PFSK-1 (cell line): ENCODE results near the gene MEPCE.
A peak's percentile ranks its signal among the peaks of the same experiment; 100 is the strongest.

Source experiments
- FOXP2 ChIP-seq: optimal IDR thresholded peaks from 2 replicates; pipeline ENCODE3; 2011; ENCODE audit warnings: borderline replicate concordance, control low read depth, inconsistent platforms; ENCODE audit not compliant: insufficient read depth; ENCODE audit errors: extremely low read length, extremely low read depth
- POLR2AphosphoS5 ChIP-seq: IDR thresholded peaks from 2 replicates; pipeline ENCODE4 v1.6.1; 2012; ENCODE audit warnings: low read depth, mild to moderate bottlenecking, control low read depth, low read length, moderate library complexity
- SIN3A ChIP-seq: IDR thresholded peaks from 2 replicates; pipeline ENCODE4 v1.6.1; 2012; ENCODE audit warnings: mild to moderate bottlenecking, low read length, moderate library complexity, borderline replicate concordance; ENCODE audit not compliant: insufficient read depth
- TAF1 ChIP-seq: IDR thresholded peaks from 2 replicates; pipeline ENCODE4 v1.6.1; 2012; ENCODE audit warnings: low read length, control low read depth, borderline replicate concordance; ENCODE audit not compliant: insufficient read depth
- TF ChIP-seq, protein P1 (sequence below), 2 experiments: IDR thresholded peaks; 2 replicates each; pipeline versions ENCODE4 v1.6.1 to v1.8.0; 2011 to 2012; ENCODE audit warnings: low read depth in 2 of 2, low read length in 2 of 2, control low read depth in 1 of 2, inconsistent platforms in 1 of 2, mild to moderate bottlenecking in 1 of 2, moderate library complexity in 1 of 2; ENCODE audit not compliant: insufficient read depth in 1 of 2

MEPCE gene

DNA sequence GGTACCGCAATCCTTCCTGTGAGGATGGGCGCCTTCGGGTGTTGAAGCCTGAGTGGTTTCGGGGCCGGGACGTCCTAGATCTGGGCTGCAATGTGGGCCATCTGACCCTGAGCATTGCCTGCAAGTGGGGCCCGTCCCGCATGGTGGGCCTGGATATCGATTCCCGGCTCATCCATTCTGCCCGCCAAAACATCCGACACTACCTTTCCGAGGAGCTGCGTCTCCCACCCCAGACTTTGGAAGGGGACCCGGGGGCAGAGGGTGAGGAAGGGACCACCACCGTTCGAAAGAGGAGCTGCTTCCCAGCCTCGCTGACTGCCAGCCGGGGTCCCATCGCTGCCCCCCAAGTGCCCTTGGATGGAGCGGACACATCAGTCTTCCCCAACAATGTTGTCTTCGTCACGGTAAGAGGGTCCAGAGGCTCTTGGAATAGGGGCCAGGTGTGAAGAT, 1.7 kb downstream of the MEPCE start:
- no peak for TF ChIP-seq TAF1
- TF ChIP-seq POLR2AphosphoS5: no peak
- TF ChIP-seq, protein P1, sequence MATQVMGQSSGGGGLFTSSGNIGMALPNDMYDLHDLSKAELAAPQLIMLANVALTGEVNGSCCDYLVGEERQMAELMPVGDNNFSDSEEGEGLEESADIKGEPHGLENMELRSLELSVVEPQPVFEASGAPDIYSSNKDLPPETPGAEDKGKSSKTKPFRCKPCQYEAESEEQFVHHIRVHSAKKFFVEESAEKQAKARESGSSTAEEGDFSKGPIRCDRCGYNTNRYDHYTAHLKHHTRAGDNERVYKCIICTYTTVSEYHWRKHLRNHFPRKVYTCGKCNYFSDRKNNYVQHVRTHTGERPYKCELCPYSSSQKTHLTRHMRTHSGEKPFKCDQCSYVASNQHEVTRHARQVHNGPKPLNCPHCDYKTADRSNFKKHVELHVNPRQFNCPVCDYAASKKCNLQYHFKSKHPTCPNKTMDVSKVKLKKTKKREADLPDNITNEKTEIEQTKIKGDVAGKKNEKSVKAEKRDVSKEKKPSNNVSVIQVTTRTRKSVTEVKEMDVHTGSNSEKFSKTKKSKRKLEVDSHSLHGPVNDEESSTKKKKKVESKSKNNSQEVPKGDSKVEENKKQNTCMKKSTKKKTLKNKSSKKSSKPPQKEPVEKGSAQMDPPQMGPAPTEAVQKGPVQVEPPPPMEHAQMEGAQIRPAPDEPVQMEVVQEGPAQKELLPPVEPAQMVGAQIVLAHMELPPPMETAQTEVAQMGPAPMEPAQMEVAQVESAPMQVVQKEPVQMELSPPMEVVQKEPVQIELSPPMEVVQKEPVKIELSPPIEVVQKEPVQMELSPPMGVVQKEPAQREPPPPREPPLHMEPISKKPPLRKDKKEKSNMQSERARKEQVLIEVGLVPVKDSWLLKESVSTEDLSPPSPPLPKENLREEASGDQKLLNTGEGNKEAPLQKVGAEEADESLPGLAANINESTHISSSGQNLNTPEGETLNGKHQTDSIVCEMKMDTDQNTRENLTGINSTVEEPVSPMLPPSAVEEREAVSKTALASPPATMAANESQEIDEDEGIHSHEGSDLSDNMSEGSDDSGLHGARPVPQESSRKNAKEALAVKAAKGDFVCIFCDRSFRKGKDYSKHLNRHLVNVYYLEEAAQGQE (IDR thresholded peaks at IDR 0.05; ENCODE audit: insufficient read depth in 1 of 2, low read depth in 2 of 2, low read length in 2 of 2): no peak
- no peak for TF ChIP-seq SIN3A
- TF ChIP-seq FOXP2: no peak

DNA sequence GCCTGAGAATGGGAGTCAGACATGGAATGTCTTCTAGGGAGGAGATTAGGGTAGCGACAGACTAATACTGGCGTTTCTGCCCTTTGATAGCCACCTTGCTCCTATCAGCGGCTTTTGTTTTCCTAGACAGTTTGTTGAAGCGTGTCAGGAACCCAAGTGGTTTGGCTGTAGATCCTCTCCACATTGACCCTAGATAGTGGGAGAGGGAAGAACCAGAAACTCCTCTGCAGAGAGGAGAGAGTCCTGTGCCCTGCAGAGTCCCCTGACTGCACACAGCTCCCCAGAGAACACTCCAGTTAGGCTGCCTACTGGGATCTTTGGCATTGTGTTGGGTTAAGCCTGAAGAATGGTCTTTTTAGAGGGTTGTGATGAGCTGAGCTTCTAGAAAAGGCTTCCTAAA, 2.4 kb downstream of the MEPCE start:
- no peak for TF ChIP-seq FOXP2
- peak; percentile 16; the same call in 1 of the 2 replicates for TF ChIP-seq POLR2AphosphoS5

DNA sequence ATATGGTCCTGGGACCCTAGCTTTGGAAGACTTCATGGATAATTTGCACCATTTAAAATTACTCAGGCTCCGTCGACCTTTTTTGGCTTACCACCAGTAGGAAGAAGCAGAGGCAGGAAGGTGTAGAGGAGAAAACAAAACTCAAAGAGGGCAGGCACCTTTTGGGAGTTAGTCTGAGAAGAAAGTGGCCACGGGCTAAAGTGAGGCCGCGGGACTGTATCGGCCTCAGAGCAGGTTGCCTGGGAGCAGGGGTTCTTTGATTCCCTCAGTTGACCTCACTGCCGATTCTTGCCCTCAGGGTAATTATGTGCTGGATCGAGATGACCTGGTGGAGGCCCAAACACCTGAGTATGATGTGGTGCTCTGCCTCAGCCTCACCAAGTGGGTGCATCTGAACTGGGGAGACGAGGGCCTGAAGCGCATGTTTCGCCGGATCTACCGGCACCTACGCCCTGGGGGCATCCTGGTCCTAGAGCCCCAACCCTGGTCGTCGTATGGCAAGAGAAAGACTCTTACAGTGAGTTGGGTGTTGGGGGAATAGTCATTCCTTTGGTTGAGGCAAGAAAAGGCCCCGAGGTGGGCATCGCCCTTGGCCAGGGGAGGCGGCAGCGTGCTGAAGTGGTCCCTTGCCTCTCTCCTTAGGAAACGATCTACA, 3.1 kb downstream of the MEPCE start:
- TF ChIP-seq POLR2AphosphoS5 (no peak; the same call in 1 of the 2 replicates), TAF1 (no peak), SIN3A (no peak), FOXP2 (no peak)
- TF ChIP-seq, protein P1 (IDR thresholded peaks at IDR 0.05; ENCODE audit: insufficient read depth in 1 of 2, low read depth in 2 of 2, low read length in 2 of 2): no peak

DNA sequence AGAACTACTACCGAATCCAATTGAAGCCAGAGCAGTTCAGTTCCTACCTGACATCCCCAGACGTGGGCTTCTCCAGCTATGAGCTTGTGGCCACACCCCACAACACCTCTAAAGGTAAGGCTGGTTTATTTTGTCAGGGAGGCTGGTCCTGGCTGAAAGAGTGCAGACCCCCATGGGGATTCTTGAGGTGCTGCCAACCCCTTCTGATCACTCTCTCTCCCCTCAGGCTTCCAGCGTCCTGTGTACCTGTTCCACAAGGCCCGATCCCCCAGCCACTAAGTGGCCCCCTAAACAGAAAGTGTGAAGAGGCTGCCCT, 3.6 kb downstream of the MEPCE start:
- TF ChIP-seq FOXP2: no peak
- no peak for TF ChIP-seq POLR2AphosphoS5
- TF ChIP-seq TAF1: no peak
- TF ChIP-seq, protein P1 (IDR thresholded peaks at IDR 0.05; ENCODE audit: insufficient read depth in 1 of 2, low read depth in 2 of 2, low read length in 2 of 2): no peak
- TF ChIP-seq SIN3A: no peak

DNA sequence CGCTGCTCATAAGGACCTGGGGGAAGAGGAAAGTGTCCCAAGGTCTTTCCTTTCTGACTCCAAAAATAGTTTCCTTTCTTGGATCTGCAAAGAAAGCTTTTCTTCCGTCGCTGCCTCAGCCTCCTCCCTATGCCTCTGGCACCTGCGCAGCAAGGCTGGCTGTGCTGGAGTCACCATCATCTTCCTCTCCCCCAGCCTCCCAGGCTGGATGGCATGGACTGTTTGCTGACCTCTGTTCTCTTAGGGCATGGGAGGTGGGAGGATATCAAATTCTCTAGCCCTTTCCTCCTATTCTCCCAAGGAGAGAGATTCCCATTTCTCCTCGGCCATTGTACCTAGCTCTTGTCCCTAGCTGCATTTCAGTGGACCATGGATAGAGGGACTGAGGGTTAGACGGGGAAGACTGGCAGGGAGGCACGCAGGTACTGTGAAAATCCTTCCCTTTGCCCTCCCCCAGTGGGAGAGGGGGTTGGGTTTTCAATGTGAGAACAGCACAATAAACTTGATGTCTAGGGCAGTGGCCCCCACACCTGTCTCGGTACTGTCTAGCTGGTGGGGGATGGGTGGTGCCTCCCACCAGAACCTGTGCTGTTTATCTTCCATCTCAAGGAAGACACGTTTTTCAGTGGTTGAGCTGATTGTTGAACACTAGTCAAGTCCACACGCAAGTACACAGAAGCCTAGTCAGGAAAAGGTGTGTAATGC, 4.1 kb downstream of the MEPCE start:
- no peak for TF ChIP-seq TAF1
- TF ChIP-seq SIN3A: no peak
